Peyer's patch (tissue), 4 donors: ENCODE measurements around the gene EGFLAM.

Experiments
- CTCF ChIP-seq, 6 experiments: fragments of 450-650 bp in 4 of 6; fragments of 200-600 bp in 2 of 6; sonication (generic) in 1 of 6; IDR thresholded peaks; one replicate each; pipeline ENCODE4 v1.5.1; 2017 to 2019; ENCODE audit warnings: antibody characterized with exemption in 6 of 6, mild to moderate bottlenecking in 3 of 6, moderate library complexity in 1 of 6
- POLR2A ChIP-seq, 2 donors: fragments of 450-650 bp; IDR thresholded peaks; one replicate each; pipeline ENCODE4 v1.5.1; 2017; ENCODE audit warnings: antibody characterized with exemption in 2 of 2, mild to moderate bottlenecking in 2 of 2, moderate library complexity in 2 of 2

GRCh38 chr5:38450627-38451026 lies 192.3 kb downstream of the EGFLAM start:
- no peak for TF ChIP-seq CTCF (IDR thresholded peaks at IDR 0.05)
- TF ChIP-seq POLR2A (IDR thresholded peaks at IDR 0.05): no peak
